Inflammatory macrophage treated with lipopolysaccharide for 4 hours (primary cell): Measurements from ENCODE around the gene FBXO44.
"Not testable (repeated sequence)": the region's sequence is repeated elsewhere in the genome, so short reads cannot be mapped to it uniquely, and the experiment has no call there.

Experiments used
- DNase-seq: peaks from one replicate; pipeline ENCODE4 v3.0.0-alpha.2; 2020

Gene FBXO44

GRCh38 chr1:11654137-11654938, at the start of gene FBXO44, which contains the start of gene FBXO2:
Gene FBXO44 (plus strand): TSS chr1:11654877. CDS start chr1:11655836, 959 bp downstream.
Gene FBXO2 (minus strand): TSS chr1:11654429. CDS start chr1:11654340, 89 bp downstream.
- DNase-seq: no peak

- no peak for DNase-seq
These were observed 47.9 kb upstream of the FBXO44 start for GRCh38 chr1:11606775-11607174.

- not testable (repeated sequence) for DNase-seq
These were observed 46.0 kb upstream of the FBXO44 start for GRCh38 chr1:11608596-11609130.

GRCh38 chr1:11609378-11609777, 45.3 kb upstream of the FBXO44 start:
- DNase-seq: not testable (repeated sequence)

GRCh38 chr1:11610629-11611180, 44.0 kb upstream of the FBXO44 start:
- no peak for DNase-seq

- DNase-seq: no peak
These were observed 42.9 kb upstream of the FBXO44 start for GRCh38 chr1:11611638-11612327.

GRCh38 chr1:11613347-11613746, 41.3 kb upstream of the FBXO44 start:
- DNase-seq: no peak

- no peak for DNase-seq
These were observed 39.6 kb upstream of the FBXO44 start for GRCh38 chr1:11615090-11615489.

- no peak for DNase-seq
These were observed 37.9 kb upstream of the FBXO44 start for GRCh38 chr1:11616766-11617165.

- DNase-seq: no peak
These were observed 37.4 kb upstream of the FBXO44 start for GRCh38 chr1:11617314-11617713.

GRCh38 chr1:11617741-11618140, 36.9 kb upstream of the FBXO44 start:
- DNase-seq: no peak

- no peak for DNase-seq
These were observed 34.3 kb upstream of the FBXO44 start for GRCh38 chr1:11620405-11620804.

- no peak for DNase-seq
These were observed 33.8 kb upstream of the FBXO44 start for GRCh38 chr1:11620924-11621323.

GRCh38 chr1:11622398-11622797, 32.3 kb upstream of the FBXO44 start:
- no peak for DNase-seq

GRCh38 chr1:11623702-11624101, 31.0 kb upstream of the FBXO44 start:
- no peak for DNase-seq

GRCh38 chr1:11626551-11626950, 28.1 kb upstream of the FBXO44 start:
- no peak for DNase-seq

- DNase-seq: no peak
These were observed 25.9 kb upstream of the FBXO44 start for GRCh38 chr1:11628767-11629166.

GRCh38 chr1:11629184-11630016, 25.3 kb upstream of the FBXO44 start:
- no peak for DNase-seq

- DNase-seq: no peak
These were observed 20.1 kb upstream of the FBXO44 start for GRCh38 chr1:11634365-11635192.

GRCh38 chr1:11638121-11638520, 16.6 kb upstream of the FBXO44 start:
- no peak for DNase-seq

- no peak for DNase-seq
These were observed 15.3 kb upstream of the FBXO44 start for GRCh38 chr1:11639372-11639771.

- no peak for DNase-seq
These were observed 14.6 kb upstream of the FBXO44 start for GRCh38 chr1:11640101-11640500.
